MCF 10A (cell line): ENCODE measurements around the gene PALLD. TPM values are rescaled to one million over a fixed set of nuclear protein-coding genes. Genes with fewer than 3 reads are reported as not detected.

Experiments
- BruUV-seq: library from RNA; stranded (reverse); fragments of 400-500 nt; replicated peaks from 2 replicates; lab custom pipeline; 2021; lab: Mats Ljungman, UMichigan
- CTCF ChIA-PET: fragments of 300-600 bp; sonication (Branson Sonifier 250); formaldehyde crosslinking; extraction: SDS; loops from one replicate; lab custom pipeline; 2021; ENCODE audit warnings: antibody characterized with exemption, inconsistent platforms; lab: Yijun Ruan, JAX
- POLR2A ChIA-PET: fragments of 300-600, 350-650 bp; sonication (Branson Sonifier 250); formaldehyde crosslinking; extraction: SDS; loops from one replicate; lab custom pipeline; 2020; ENCODE audit warnings: antibody characterized with exemption, inconsistent platforms; lab: Yijun Ruan, JAX
- DNase-seq: peaks from one replicate; pipeline ENCODE4 v3.0.0-alpha.2; 2018; ENCODE audit not compliant: unreplicated experiment
- H3K27ac Mint-ChIP-seq: one replicate; pipeline ENCODE4 v1.8.0; 2022; ENCODE audit warnings: mild to moderate bottlenecking, low read depth, mixed read lengths; ENCODE audit not compliant: unreplicated experiment
- H3K27me3 Mint-ChIP-seq: one replicate; pipeline ENCODE4 v1.8.0; 2022; ENCODE audit warnings: mixed read lengths; ENCODE audit not compliant: insufficient read depth, unreplicated experiment
- H3K36me3 Mint-ChIP-seq: one replicate; pipeline ENCODE4 v1.8.0; 2022; ENCODE audit warnings: mild to moderate bottlenecking, moderate library complexity, mixed read lengths; ENCODE audit not compliant: insufficient read depth, unreplicated experiment
- H3K4me1 Mint-ChIP-seq: one replicate; pipeline ENCODE4 v1.8.0; 2022; ENCODE audit warnings: mixed read lengths; ENCODE audit not compliant: insufficient read depth, unreplicated experiment
- H3K4me3 Mint-ChIP-seq: one replicate; pipeline ENCODE4 v1.8.0; 2022; ENCODE audit warnings: mild to moderate bottlenecking, moderate library complexity, mixed read lengths; ENCODE audit not compliant: unreplicated experiment
- H3K9me3 Mint-ChIP-seq: one replicate; pipeline ENCODE4 v1.8.0; 2022; ENCODE audit warnings: mixed read lengths; ENCODE audit not compliant: unreplicated experiment
- CTCF ChIP-seq: fragments of 200-600 bp; IDR thresholded peaks from one replicate; pipeline ENCODE4 v1.8.0; 2022; ENCODE audit warnings: antibody characterized with exemption, mild to moderate bottlenecking; ENCODE audit not compliant: unreplicated experiment
- intact Hi-C: fragments of 100-400 bp; cut with micrococcal nuclease; formaldehyde crosslinking; loops from 2 replicates; pipeline ENCODE4 v1.14.1; 2022
- total RNA-seq: library from RNA; stranded (reverse); gene quantifications from 2 replicates; pipeline ENCODE4 v1.2.3, GENCODE V29; 2022

The PALLD gene
- total RNA-seq, 1 experiment from 2014 or later, result 191 TPM

- CTCF ChIA-PET, result interaction anchor here (0.5 to 2.7 kb wide), 10 partner anchors 9 to 449 kb away, joined by 3 to 12 read pairs (median 4); no protein-coding TSS in a partner anchor
- peaks cover 49% of the 10 kb centered on the region for H3K4me1 Mint-ChIP-seq
Observed at GRCh38 chr4:168633496-168633895, 136.6 kb downstream of the PALLD start.

DNA sequence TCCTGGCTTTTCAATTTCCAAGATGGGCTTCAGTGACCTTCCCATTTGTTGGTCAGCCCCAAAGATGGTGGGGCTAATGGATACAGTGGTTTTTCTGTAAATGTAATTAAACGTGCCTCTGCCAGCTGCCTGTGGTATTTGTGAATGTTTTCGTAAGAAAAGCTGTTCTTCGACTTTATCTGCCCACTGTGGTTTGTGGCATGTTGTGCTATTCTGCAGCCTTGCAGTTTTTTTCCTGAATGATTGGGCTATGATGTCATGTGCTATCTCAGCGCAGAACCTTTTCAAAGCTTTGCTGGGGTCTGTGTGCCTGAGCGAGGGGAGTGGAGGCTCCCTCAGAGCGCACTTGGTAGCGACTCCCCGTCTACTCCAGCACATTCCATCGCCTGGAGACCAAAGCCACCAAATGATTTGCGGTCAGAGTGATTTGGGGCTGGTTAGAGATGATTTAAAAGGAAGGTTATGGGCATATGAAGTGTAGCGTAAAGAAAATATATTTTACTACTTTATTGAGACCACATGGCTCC, 137.5 kb downstream of the PALLD start:
- peak; percentile 59 for DNase-seq
- Mint-ChIP-seq H3K9me3 (no peaks in the 10 kb centered on the region), H3K4me3 (peak overlapping the region; percentile 54), H3K27me3 (no peaks in the 10 kb centered on the region), H3K4me1 (peaks cover 49% of the 10 kb centered on the region), H3K27ac (peak overlapping the region; percentile 61), H3K36me3 (no peaks in the 10 kb centered on the region)
- no peak for TF ChIP-seq CTCF
- BruUV-seq, result no TSS peak
- ChIA-PET POLR2A (interaction anchor here (0.7 to 4.7 kb wide), 9 partner anchors 9 to 182 kb away, joined by 3 to 44 read pairs (median 5); no protein-coding TSS in a partner anchor), CTCF (interaction anchor here (0.6 to 2.7 kb wide), 10 partner anchors 8 to 449 kb away, joined by 3 to 12 read pairs (median 4); no protein-coding TSS in a partner anchor)
- intact Hi-C loops, result loop anchor here (1.0 kb wide), 1 partner anchor 49 kb away; no protein-coding TSS in a partner anchor

More at GRCh38 chr4:168633496-168633895, 136.6 kb downstream of the PALLD start:
- Mint-ChIP-seq H3K36me3 (no peaks in the 10 kb centered on the region), H3K4me3 (no peak overlapping the region), H3K27me3 (no peaks in the 10 kb centered on the region), H3K27ac (no peak overlapping the region), H3K9me3 (no peaks in the 10 kb centered on the region)
- BruUV-seq, result no TSS peak
- no peak for TF ChIP-seq CTCF
- POLR2A ChIA-PET, result interaction anchor here (0.7 to 4.7 kb wide), 9 partner anchors 10 to 75 kb away, joined by 3 to 44 read pairs (median 5); no protein-coding TSS in a partner anchor
- intact Hi-C loops, result no loop called here
- no peak for DNase-seq

DNA sequence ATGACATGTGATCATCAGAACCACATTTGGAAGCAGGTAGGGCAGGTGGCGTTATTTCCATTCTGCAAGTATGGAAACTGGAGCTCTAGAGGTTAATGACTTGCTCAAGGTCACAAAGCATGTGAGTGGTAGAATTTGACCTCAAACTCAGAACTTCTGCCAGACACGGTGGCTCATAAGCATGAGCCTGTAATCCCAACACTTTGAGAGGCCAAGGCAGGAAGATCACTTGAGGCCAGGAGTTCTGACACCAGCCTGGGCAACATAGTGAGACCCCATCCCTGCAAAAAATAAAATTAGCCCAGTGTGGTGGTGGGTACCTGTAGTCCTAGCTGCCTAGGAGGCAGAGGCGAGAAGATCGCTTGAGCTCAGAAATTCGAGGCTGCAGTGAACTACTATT, 139.2 kb downstream of the PALLD start:
- peak overlapping the region; percentile 44 for H3K27ac Mint-ChIP-seq
- ChIA-PET CTCF (interaction anchor here (0.6 to 1.3 kb wide), 3 partner anchors 18 to 451 kb away, joined by 3 to 4 read pairs (median 3); no protein-coding TSS in a partner anchor), POLR2A (interaction anchor here (0.6 to 3.9 kb wide), 7 partner anchors 12 to 195 kb away, joined by 3 to 26 read pairs (median 3); no protein-coding TSS in a partner anchor)
- no peaks in the 10 kb centered on the region for H3K36me3 Mint-ChIP-seq
- no TSS peak for BruUV-seq
- H3K4me1 Mint-ChIP-seq, result peaks cover 41% of the 10 kb centered on the region
- H3K9me3 Mint-ChIP-seq, result no peaks in the 10 kb centered on the region
- no peaks in the 10 kb centered on the region for H3K27me3 Mint-ChIP-seq
- no peak for DNase-seq
- intact Hi-C loops, result no loop called here
- H3K4me3 Mint-ChIP-seq, result no peak overlapping the region
- no peak for TF ChIP-seq CTCF

DNA sequence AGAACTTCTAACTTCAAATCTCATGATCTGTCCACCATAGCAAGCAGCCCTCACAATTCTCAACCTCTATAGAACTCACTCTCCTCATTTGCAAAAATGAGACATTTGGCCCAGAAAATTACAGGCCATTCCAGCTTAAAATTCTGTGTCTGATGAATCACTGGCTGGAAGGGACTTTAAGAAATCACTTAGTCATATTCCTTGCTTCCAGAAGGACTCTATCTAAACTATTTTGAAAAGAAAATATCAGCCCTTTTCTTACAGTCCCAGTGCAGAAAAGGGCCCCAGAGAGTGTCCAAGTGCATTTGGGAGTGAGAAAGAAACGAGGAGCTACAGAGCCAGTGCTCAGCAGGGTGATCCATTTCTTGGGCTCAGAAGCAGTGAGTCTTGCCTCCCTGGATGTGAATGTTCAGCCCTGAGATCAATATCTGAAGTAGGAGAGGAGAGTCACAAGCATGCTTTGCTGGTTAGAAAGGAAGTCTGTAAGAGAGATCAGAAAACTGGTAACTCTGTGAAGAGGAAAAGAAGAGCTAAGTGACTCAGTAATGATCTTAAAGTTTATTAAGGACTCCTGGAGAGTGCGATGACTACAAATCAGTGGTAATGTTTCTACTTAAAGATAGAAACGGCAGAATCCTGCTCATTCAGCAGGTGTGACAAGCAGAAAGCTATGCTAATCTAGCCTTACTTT, 139.8 kb downstream of the PALLD start:
- Mint-ChIP-seq H3K9me3 (no peaks in the 10 kb centered on the region), H3K4me3 (no peak overlapping the region), H3K36me3 (no peaks in the 10 kb centered on the region), H3K27ac (peak overlapping the region; percentile 44), H3K4me1 (peaks cover 43% of the 10 kb centered on the region), H3K27me3 (no peaks in the 10 kb centered on the region)
- ChIA-PET POLR2A (interaction anchor here (0.7 to 2.4 kb wide), 12 partner anchors 11 to 51 kb away, joined by 3 to 6 read pairs (median 3); no protein-coding TSS in a partner anchor), CTCF (interaction anchor here (0.5 to 1.3 kb wide), 7 partner anchors 14 to 930 kb away, joined by 3 read pairs; no protein-coding TSS in a partner anchor)
- TF ChIP-seq CTCF, result no peak
- BruUV-seq, result no TSS peak
- peak; percentile 58 for DNase-seq
- intact Hi-C loops, result no loop called here
